Mammary epithelial cell (primary cell): ENCODE measurements around the gene SPATA3.

Experiments used
- EZH2 ChIP-seq: IDR thresholded peaks from 2 replicates; pipeline ENCODE4 v1.6.1; 2012; ENCODE audit warnings: low read length, inconsistent platforms, borderline replicate concordance
- TF ChIP-seq, protein P1 (sequence below), 2 donors: IDR thresholded peaks in 1 of 2; conservative IDR thresholded peaks in 1 of 2; 2 replicates each; pipeline ENCODE4 v1.5.1; 2011 to 2012; ENCODE audit warnings: inconsistent platforms in 2 of 2, low read length in 2 of 2, mild to moderate bottlenecking in 2 of 2, control low read depth in 1 of 2, low read depth in 1 of 2; ENCODE audit not compliant: insufficient read depth in 1 of 2; ENCODE audit errors: extremely low read depth in 1 of 2

DNA sequence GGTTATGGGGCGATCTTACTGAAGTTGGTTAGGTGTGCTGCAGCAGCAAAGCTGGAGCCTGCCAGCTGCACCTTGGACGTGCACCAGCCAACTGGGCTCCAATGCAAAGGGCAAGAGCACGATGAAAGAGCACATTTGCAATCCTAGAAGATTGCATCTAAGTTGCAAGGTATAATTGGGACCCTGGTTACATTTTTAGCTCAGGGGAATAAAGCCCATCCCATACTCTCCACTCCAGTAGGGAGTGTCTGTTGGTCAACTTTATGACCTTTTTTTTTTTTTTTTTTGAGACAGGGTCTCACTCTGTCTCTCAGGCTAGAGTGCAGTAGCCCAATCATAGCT, 48.7 kb upstream of the SPATA3 start:
- TF ChIP-seq, protein P1, sequence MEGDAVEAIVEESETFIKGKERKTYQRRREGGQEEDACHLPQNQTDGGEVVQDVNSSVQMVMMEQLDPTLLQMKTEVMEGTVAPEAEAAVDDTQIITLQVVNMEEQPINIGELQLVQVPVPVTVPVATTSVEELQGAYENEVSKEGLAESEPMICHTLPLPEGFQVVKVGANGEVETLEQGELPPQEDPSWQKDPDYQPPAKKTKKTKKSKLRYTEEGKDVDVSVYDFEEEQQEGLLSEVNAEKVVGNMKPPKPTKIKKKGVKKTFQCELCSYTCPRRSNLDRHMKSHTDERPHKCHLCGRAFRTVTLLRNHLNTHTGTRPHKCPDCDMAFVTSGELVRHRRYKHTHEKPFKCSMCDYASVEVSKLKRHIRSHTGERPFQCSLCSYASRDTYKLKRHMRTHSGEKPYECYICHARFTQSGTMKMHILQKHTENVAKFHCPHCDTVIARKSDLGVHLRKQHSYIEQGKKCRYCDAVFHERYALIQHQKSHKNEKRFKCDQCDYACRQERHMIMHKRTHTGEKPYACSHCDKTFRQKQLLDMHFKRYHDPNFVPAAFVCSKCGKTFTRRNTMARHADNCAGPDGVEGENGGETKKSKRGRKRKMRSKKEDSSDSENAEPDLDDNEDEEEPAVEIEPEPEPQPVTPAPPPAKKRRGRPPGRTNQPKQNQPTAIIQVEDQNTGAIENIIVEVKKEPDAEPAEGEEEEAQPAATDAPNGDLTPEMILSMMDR (conservative IDR thresholded peaks at IDR 0.05 in 1 of 2, IDR thresholded peaks at IDR 0.05 in 1 of 2; ENCODE audit: extremely low read depth in 1 of 2, insufficient read depth in 1 of 2, low read depth in 1 of 2, low read length in 2 of 2) = no peak
- no peak for TF ChIP-seq EZH2
